Stimulated activated naive CD8-positive, alpha-beta T cell treated with anti-CD3 and anti-CD28 coated beads, Interleukin-15, Interleukin-2, amounts not matched to agents 100 ng/mL and 50 ng/mL, for 24 hours (primary cell): ENCODE data around the gene CARS2.
A peak's percentile ranks its signal among the peaks of the same experiment; 100 is the strongest.
"Not testable (repeated sequence)": the region's sequence is repeated elsewhere in the genome, so short reads cannot be mapped to it uniquely, and the experiment has no call there.

Experiments
- H3K27ac Mint-ChIP-seq: one replicate; pipeline ENCODE4 v1.8.0; 2021; ENCODE audit warnings: mild to moderate bottlenecking, mixed read lengths
- H3K27me3 Mint-ChIP-seq: one replicate; pipeline ENCODE4 v1.8.0; 2021; ENCODE audit warnings: mixed read lengths
- H3K36me3 Mint-ChIP-seq: one replicate; pipeline ENCODE4 v1.8.0; 2021; ENCODE audit warnings: low read depth, mixed read lengths
- H3K4me1 Mint-ChIP-seq: one replicate; pipeline ENCODE4 v1.8.0; 2021; ENCODE audit warnings: low read depth, mixed read lengths
- H3K4me3 Mint-ChIP-seq: one replicate; pipeline ENCODE4 v1.8.0; 2021; ENCODE audit warnings: mild to moderate bottlenecking, mixed read lengths
- H3K9me3 Mint-ChIP-seq: one replicate; pipeline ENCODE4 v1.8.0; 2021; ENCODE audit warnings: mixed read lengths

Gene CARS2

DNA sequence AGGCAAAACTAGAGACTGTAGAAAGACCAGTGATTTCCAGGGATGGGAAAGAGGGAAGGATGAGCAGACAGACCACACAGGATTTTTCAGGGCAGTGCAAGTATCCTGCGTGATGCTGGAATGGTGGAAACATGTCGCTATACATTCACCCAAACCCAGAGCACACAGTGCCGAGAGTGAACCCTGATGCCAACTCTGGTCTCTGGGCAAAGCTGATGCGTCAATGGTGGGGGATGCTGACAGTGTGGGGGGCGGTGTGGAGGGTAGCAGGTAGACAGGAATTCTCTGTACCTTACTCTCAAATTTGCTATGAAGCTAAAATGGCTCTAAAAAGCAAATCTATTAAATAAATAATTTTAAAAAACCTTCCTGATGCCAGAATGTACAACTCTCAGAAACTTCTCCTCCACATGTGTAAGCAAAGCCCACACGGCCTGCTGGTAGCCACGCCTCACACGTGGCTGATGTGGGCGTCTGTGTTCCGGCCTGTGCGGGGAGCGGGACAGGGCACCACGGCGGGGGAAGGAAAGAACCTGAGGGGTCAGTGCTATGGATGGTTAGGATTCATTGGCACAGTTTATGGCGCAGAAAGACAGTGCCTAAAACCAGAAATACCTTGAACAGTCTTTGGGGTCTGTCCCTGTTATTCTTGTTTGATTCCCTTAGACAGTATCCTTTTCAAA is 23.9 kb downstream of the CARS2 start:
- H3K27ac Mint-ChIP-seq = no peak overlapping the region
- no peak overlapping the region for H3K4me3 Mint-ChIP-seq
- peaks cover 71% of the 10 kb centered on the region for H3K36me3 Mint-ChIP-seq
- no peaks in the 10 kb centered on the region for H3K27me3 Mint-ChIP-seq
- peaks cover 7% of the 10 kb centered on the region for H3K4me1 Mint-ChIP-seq
- H3K9me3 Mint-ChIP-seq = peaks cover 5% of the 10 kb centered on the region

DNA sequence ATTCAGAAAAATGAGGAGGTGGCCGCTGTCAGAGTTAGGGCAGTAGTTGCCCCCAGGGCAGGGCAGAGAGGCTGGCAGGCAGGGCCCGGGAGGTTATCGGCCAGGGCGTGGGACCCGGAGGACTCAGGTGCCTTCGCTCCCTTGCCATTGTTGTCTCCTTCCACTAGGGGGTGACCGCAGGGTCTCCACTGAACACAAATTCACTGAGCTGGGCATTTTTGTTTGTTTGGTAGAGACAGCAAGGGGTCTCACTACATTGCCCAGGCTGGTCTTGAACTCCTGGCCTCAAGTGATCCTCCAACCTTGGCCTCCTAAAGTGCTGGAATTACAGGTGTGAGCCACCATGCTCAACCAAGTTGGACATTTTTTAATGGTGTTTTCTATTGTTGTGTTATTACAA is 25.1 kb downstream of the CARS2 start:
- H3K27ac Mint-ChIP-seq = no peak overlapping the region
- no peak overlapping the region for H3K4me3 Mint-ChIP-seq
- H3K4me1 Mint-ChIP-seq = peaks cover 19% of the 10 kb centered on the region
- H3K9me3 Mint-ChIP-seq = peaks cover 5% of the 10 kb centered on the region
- peaks cover 74% of the 10 kb centered on the region for H3K36me3 Mint-ChIP-seq
- H3K27me3 Mint-ChIP-seq = no peaks in the 10 kb centered on the region

DNA sequence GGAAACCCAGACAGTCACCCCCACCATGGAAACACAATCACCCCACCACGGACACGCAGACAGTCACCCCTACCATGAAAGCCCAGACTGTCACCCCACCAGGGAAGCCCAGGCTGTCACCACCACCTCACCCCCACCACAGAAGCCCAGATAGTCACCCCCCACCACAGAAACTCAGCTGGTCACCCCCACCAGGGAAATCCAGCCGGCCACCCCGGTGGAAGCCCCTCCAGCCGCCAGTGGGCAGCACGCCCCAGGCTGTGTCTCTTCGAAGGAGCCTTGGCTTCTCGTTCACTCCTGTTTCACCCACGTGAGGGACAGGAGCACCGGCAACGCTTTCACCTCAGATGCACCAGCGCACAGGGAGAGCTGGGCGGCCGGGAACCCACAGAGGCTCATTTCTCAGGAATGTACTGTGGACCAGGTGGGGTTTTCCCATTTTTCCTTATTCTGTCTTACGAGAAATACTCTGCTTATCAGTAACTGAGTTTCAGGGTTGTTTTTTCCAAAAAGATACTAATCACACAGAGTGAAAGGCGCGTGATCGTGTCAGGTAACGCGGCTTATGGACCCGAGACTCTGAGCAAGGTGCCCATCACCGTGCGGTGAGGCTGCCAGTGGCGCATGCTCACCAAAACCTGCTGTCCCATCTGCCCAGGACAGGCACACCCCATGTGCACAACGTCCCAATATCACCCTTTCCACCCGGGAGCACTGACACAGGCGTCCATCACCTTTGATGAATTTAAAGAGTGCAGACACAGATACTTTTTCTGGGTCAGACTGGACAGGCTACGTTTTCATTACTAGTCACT is 28.0 kb downstream of the CARS2 start:
- peak overlapping the region; percentile 86 for H3K27ac Mint-ChIP-seq
- H3K4me1 Mint-ChIP-seq = peaks cover 28% of the 10 kb centered on the region
- peak overlapping the region; percentile 58 for H3K4me3 Mint-ChIP-seq
- H3K36me3 Mint-ChIP-seq = peaks cover 78% of the 10 kb centered on the region
- H3K9me3 Mint-ChIP-seq = peaks cover 5% of the 10 kb centered on the region
- H3K27me3 Mint-ChIP-seq = no peaks in the 10 kb centered on the region

DNA sequence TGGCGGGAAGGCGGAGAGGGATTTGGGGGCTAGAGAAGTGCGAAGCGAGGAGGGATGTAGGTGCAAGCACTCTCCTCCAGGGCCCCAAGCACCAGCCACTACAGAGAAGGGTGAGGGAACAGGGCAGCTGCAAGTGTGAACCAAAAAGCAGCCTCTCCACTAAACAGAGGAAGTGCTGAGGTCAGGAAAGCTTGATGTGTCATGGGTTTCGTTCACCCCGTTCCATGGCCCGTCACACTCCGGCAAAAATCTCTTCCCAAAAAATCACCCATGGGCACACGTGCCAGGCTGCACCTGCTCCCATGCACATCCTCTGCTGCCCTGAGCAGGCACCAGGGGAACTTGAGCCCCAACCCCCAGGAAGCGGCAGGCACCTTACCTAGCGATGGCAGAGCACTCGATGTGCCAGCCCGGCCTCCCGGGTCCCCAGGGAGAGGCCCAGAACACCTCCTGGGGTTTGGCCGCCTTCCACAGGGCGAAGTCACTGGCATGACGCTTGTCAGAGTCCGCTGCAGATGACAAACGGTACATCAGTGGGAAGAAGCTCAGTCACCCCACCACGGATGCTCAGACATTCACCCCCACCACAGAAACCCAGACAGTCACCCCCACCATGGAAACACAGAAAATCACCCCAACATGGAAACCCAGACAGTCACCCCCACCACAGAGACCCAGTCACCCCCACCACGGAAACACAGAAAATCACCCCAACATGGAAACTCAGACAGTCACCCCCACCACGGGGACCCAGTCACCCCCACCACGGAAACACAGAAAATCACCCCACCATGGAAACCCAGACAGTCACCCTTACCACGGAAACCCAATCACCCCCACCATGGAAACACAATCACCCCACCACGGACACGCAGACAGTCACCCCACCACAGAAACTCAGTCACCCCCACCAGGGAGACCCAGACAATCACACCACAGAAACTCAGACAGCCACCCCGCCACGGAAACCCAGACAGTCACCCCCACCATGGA is 29.0 kb downstream of the CARS2 start:
- Mint-ChIP-seq H3K27me3 (no peaks in the 10 kb centered on the region), H3K27ac (peak overlapping the region; percentile 86), H3K9me3 (peaks cover 5% of the 10 kb centered on the region), H3K4me1 (peaks cover 32% of the 10 kb centered on the region), H3K4me3 (peak overlapping the region; percentile 68), H3K36me3 (peaks cover 79% of the 10 kb centered on the region)

DNA sequence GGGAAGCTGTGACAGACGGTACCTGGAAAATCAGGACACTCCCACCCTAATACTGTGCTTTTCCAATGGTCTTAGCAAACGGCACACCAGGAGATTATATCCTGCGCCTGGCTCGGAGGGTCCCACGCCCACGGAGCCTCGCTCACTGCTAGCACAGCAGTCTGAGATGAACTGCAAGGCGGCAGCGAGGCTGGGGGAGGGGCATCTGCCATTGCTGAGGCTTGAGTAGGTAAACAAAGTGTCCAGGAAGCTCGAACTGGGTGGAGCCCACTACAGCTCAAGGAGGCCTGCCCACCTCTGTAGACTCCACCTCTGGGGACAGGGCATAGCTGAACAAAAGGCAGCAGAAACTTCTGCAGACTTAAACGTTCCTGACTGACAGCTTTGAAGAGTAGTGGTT is 36.1 kb downstream of the CARS2 start:
- H3K9me3 Mint-ChIP-seq, H3K27me3 Mint-ChIP-seq, H3K4me3 Mint-ChIP-seq, H3K27ac Mint-ChIP-seq: not testable (repeated sequence)
- H3K36me3 Mint-ChIP-seq = peaks cover 87% of the 10 kb centered on the region
- H3K4me1 Mint-ChIP-seq = peaks cover 20% of the 10 kb centered on the region

DNA sequence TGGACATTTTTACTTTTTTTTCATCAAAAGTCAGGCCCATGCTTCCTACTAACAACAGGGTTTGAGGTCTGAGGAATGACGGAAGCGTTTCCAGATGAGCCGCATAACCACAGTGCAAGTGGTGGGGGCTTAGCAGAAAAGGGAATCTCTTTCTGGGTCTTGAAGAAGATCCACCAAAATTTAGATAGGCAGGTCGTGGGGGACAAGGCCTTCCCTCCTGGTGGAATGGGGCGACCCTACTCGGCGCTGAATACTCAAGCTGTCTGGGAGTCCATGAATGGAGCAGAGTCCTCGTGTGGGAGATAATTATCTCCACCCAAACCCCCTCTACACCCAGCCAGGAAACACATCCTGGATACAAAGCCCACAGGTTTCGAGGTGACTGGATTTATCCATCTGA is 36.9 kb downstream of the CARS2 start:
- Mint-ChIP-seq H3K4me1 (peaks cover 21% of the 10 kb centered on the region), H3K36me3 (peaks cover 87% of the 10 kb centered on the region), H3K4me3 (no peak overlapping the region), H3K9me3 (no peaks in the 10 kb centered on the region), H3K27me3 (no peaks in the 10 kb centered on the region), H3K27ac (no peak overlapping the region)

DNA sequence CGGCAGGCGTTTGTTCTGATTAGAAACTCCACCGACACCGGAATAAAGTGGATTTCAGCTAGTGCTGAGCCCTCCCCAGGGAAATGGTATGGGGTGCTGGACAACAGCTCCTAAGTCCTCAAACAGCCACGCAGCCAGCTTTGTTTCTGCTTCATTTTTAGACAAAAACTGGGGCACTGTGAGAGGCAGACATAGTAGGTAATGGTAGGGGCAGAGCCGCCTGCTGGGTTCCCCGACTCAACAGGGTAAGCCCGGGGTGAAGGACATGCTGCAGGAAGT is 39.7 kb downstream of the CARS2 start:
- Mint-ChIP-seq H3K4me1 (peaks cover 16% of the 10 kb centered on the region), H3K27me3 (no peaks in the 10 kb centered on the region), H3K27ac (no peak overlapping the region), H3K4me3 (no peak overlapping the region), H3K36me3 (peaks cover 90% of the 10 kb centered on the region), H3K9me3 (no peaks in the 10 kb centered on the region)

DNA sequence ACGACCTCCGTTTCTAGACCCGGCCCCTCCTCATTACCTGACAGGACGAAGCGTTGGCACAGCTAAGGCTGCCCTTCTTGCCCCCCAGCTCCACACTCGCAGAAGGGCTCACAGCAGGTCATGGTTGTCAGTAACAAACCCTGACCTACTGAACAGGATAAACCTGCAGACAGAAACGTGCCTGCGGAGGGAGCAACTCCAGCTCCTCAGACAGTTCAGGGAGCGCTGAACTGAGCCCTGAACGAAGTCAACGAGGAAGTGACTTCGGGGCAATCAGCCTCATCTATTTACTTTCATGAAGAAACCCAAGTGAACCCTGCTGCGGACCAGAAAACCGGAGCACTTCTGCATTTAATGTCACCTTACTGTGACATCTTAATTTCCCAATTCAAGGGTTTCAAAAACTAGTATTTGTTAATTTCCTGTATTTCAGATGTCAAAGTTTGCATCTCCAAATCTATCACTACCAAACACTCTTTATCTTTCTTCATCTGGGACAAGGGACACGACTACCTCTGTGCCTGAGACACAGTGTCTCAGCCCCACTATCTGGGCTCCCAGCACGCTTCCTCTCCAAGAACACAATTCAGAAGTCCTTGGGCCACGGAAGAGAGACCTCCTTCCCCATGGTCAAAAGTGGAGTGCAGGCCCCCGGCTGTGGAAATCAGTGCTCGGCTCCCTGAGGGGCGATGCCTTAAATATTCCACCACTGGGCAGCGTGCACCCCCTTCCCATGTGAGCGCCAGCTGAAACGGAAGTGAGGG is 40.2 kb downstream of the CARS2 start:
- H3K9me3 Mint-ChIP-seq = no peaks in the 10 kb centered on the region
- peaks cover 16% of the 10 kb centered on the region for H3K4me1 Mint-ChIP-seq
- no peaks in the 10 kb centered on the region for H3K27me3 Mint-ChIP-seq
- no peak overlapping the region for H3K4me3 Mint-ChIP-seq
- no peak overlapping the region for H3K27ac Mint-ChIP-seq
- H3K36me3 Mint-ChIP-seq = peaks cover 89% of the 10 kb centered on the region

DNA sequence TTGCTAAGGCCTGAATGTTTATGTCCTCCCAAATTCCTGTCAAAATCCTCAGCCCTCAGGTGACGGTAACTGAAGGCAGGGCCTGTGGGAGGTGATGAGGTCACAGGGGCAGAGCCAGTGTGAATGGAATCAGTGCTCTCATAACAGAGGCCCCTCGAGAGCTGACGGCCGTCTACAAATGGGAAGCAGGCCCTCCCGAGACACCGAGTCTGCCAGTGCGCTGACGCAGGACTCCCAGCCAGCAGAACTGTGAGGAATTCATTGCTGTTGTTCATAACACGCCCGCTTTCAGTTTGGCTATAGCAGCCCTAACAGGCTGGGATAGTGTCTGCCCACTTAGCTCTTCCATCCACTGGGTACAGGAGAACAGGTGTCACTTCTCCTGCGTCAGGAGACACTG is 41.2 kb downstream of the CARS2 start:
- Mint-ChIP-seq H3K4me1 (peaks cover 22% of the 10 kb centered on the region), H3K27ac (no peak overlapping the region), H3K4me3 (no peak overlapping the region), H3K36me3 (peaks cover 90% of the 10 kb centered on the region), H3K27me3 (no peaks in the 10 kb centered on the region), H3K9me3 (no peaks in the 10 kb centered on the region)

DNA sequence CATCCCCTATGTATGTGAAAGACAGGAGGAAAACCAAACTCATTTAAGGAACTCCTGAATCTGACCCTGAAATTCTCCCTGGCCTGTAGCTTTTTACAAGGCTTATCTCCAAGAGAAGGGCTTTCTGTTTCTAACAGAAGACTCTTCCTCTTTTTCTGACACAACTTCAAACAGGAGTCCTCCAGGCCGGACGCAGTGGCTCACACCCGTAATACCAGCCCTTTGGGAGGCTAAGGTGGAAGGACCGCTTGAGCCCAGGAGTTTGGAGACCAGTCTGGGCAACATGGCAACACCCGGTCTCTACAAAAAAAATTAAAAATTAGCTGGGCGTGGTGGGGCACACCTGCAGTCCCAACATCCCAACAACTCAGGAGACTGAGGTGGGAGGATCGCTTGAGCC is 41.9 kb downstream of the CARS2 start:
- Mint-ChIP-seq H3K4me3 (no peak overlapping the region), H3K27me3 (no peaks in the 10 kb centered on the region), H3K4me1 (peaks cover 27% of the 10 kb centered on the region), H3K27ac (no peak overlapping the region), H3K9me3 (no peaks in the 10 kb centered on the region), H3K36me3 (peaks cover 92% of the 10 kb centered on the region)

DNA sequence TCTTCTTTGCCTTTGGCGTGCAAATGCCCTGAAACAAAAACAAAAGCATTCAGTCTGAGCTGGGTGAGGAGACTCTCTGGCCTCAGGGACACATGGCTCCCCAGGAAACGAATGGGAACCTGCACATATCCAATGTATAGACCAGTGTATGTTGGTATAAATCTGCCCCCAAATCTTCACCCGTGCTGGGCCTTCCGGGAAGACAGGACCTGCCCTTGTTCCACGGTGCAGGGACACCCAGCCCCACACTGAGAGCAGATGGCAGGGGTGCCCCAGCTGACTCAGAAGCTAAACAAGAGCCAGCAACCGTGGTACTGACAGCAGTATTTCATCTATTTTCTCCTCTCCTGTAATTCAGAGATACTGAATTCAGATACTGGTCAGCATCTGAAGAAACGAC is 42.4 kb downstream of the CARS2 start:
- Mint-ChIP-seq H3K9me3 (no peaks in the 10 kb centered on the region), H3K36me3 (peaks cover 89% of the 10 kb centered on the region), H3K4me3 (no peak overlapping the region), H3K4me1 (peaks cover 32% of the 10 kb centered on the region), H3K27me3 (no peaks in the 10 kb centered on the region), H3K27ac (no peak overlapping the region)

DNA sequence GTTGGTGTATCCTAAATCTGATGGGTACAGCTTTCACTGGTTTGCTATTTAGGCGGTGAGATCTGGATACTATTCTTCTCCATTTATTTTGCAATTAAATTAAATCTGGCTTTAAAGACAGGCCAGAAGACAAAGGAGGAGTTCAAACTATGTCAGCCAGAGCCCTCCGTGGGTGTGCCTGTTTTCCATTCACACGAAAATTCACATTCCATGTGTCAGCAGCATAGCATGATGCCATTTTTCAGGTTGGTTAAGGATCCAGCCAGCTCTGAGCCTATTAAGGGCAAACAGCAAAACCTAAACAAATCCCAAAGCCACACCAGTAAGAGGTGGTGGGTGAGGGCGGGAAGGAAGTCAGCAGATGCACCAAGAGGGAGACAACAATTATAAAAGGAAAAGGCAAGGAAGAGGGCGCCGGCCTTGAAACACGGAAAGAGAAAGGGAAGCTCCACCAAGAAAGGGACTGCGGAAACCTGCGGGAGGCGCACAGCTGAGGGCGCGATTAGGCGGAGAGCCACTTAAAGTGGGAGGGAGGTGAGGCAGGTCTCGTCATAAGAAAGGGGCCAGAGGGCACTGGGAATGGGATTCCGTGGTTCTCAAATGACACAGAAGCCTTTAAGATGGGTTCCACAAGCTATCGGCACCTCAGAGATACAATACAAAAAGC is 43.0 kb downstream of the CARS2 start:
- no peaks in the 10 kb centered on the region for H3K9me3 Mint-ChIP-seq
- H3K36me3 Mint-ChIP-seq = peaks cover 93% of the 10 kb centered on the region
- no peaks in the 10 kb centered on the region for H3K27me3 Mint-ChIP-seq
- no peak overlapping the region for H3K27ac Mint-ChIP-seq
- peaks cover 38% of the 10 kb centered on the region for H3K4me1 Mint-ChIP-seq
- H3K4me3 Mint-ChIP-seq = no peak overlapping the region

DNA sequence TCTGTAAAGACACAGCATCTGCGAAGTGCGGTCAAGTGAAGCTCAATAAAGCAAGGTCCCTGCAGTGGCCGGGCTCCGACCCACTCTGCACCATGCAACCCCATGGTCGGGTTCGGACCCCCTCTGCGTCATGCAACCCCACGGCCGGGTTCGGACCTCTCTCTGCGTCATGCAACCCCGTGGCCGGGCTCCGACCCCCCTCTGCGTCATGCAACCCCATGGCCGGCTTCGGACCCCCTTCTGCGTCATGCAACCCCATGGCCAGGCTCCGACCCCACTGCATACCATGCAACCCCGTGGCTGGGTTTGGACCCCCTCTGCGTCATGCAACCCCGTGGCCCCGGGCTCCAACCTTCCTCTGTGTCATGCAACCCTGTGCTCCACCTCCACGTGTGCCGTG is 43.8 kb downstream of the CARS2 start:
- H3K27me3 Mint-ChIP-seq = no peaks in the 10 kb centered on the region
- H3K27ac Mint-ChIP-seq = no peak overlapping the region
- H3K4me3 Mint-ChIP-seq = no peak overlapping the region
- H3K9me3 Mint-ChIP-seq = no peaks in the 10 kb centered on the region
- peaks cover 88% of the 10 kb centered on the region for H3K36me3 Mint-ChIP-seq
- H3K4me1 Mint-ChIP-seq = peaks cover 46% of the 10 kb centered on the region

DNA sequence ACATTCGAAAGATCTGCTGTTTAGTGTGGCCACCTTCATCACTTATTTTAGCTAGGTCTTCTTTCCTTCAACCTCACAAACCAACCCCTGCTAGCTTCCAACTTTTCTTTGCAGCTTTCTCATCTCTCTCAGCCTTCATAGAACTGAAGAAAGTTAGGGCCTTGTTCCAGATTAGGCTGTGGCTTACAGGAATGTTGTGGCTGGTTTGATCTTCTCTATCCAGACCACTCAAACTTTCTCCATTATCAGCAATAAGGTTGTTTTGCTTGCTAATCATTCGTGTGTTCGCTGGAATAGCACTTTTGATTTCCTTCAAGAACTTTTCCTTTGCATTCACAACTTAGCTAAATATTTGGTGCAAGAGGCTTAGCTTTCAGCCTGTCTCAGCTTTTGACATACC is 44.7 kb downstream of the CARS2 start:
- no peak overlapping the region for H3K4me3 Mint-ChIP-seq
- no peaks in the 10 kb centered on the region for H3K9me3 Mint-ChIP-seq
- H3K27ac Mint-ChIP-seq = no peak overlapping the region
- peaks cover 82% of the 10 kb centered on the region for H3K36me3 Mint-ChIP-seq
- H3K27me3 Mint-ChIP-seq = no peaks in the 10 kb centered on the region
- H3K4me1 Mint-ChIP-seq = peaks cover 50% of the 10 kb centered on the region
